HEK293T (cell line): ENCODE results near the gene AGAP2.
A peak's percentile ranks its signal among the peaks of the same experiment; 100 is the strongest.

ENCODE experiments used
- CTCF ChIA-PET: fragments of 350-600 bp; formaldehyde crosslinking; extraction: SDS; loops from one replicate; lab custom pipeline; 2021; ENCODE audit warnings: antibody characterized with exemption, inconsistent platforms; lab: Yijun Ruan, JAX
- POLR2A ChIA-PET: fragments of 350-600 bp; formaldehyde crosslinking; extraction: SDS; loops from one replicate; lab custom pipeline; 2020; ENCODE audit warnings: antibody characterized with exemption, inconsistent platforms; lab: Yijun Ruan, JAX
- DNase-seq: peaks from one replicate; pipeline ENCODE4 v3.0.0; 2012; ENCODE audit warnings: mixed read lengths; ENCODE audit errors: extremely low spot score
- ARNT ChIP-seq: fragments of 450-650 bp; IDR thresholded peaks from 2 replicates; pipeline ENCODE4 v1.6.1; 2017; ENCODE audit warnings: mild to moderate bottlenecking
- BHLHE40 ChIP-seq: fragments of 450-650 bp; IDR thresholded peaks from 2 replicates; pipeline ENCODE4 v1.6.1; 2016; ENCODE audit warnings: mild to moderate bottlenecking, moderate library complexity, borderline replicate concordance
- CTBP1 ChIP-seq: fragments of 450-650 bp; IDR thresholded peaks from 2 replicates; pipeline ENCODE4 v1.6.1; 2016; ENCODE audit warnings: borderline replicate concordance
- ELF4 ChIP-seq: fragments of 450-650 bp; IDR thresholded peaks from 2 replicates; pipeline ENCODE4 v1.6.1; 2017; ENCODE audit warnings: antibody characterized with exemption
- FOXA1 ChIP-seq: fragments of 450-650 bp; IDR thresholded peaks from 2 replicates; pipeline ENCODE4 v1.6.1; 2016; ENCODE audit warnings: mild to moderate bottlenecking
- FOXK2 ChIP-seq: fragments of 450-650 bp; IDR thresholded peaks from 2 replicates; pipeline ENCODE4 v1.6.1; 2016; ENCODE audit warnings: mild to moderate bottlenecking
- FOXM1 ChIP-seq: fragments of 450-650 bp; IDR thresholded peaks from 2 replicates; pipeline ENCODE4 v1.6.1; 2017; ENCODE audit warnings: mild to moderate bottlenecking, borderline replicate concordance
- HDGF ChIP-seq: fragments of 450-650 bp; IDR thresholded peaks from 2 replicates; pipeline ENCODE4 v1.6.1; 2017; ENCODE audit warnings: antibody characterized with exemption, borderline replicate concordance
- L3MBTL2 ChIP-seq: fragments of 450-650 bp; conservative IDR thresholded peaks from 2 replicates; pipeline ENCODE4 v1.6.1; 2016; ENCODE audit warnings: mild to moderate bottlenecking
- LEF1 ChIP-seq: fragments of 450-650 bp; IDR thresholded peaks from 2 replicates; pipeline ENCODE4 v1.6.1; 2017; ENCODE audit warnings: mild to moderate bottlenecking, borderline replicate concordance
- NFRKB ChIP-seq: fragments of 450-650 bp; IDR thresholded peaks from 2 replicates; pipeline ENCODE4 v1.6.1; 2016; ENCODE audit warnings: mild to moderate bottlenecking, moderate library complexity
- PKNOX1 ChIP-seq: fragments of 450-650 bp; IDR thresholded peaks from 2 replicates; pipeline ENCODE4 v1.6.1; 2016
- SP1 ChIP-seq: fragments of 450-650 bp; IDR thresholded peaks from 2 replicates; pipeline ENCODE4 v1.6.1; 2017
- SUZ12 ChIP-seq: fragments of 450-650 bp; IDR thresholded peaks from 2 replicates; pipeline ENCODE4 v1.6.1; 2016; ENCODE audit warnings: mild to moderate bottlenecking
- TARDBP ChIP-seq: fragments of 450-650 bp; IDR thresholded peaks from 2 replicates; pipeline ENCODE4 v1.6.1; 2016
- ZNF384 ChIP-seq: fragments of 450-650 bp; IDR thresholded peaks from 2 replicates; pipeline ENCODE4 v1.6.1; 2016

AGAP2 gene

DNA sequence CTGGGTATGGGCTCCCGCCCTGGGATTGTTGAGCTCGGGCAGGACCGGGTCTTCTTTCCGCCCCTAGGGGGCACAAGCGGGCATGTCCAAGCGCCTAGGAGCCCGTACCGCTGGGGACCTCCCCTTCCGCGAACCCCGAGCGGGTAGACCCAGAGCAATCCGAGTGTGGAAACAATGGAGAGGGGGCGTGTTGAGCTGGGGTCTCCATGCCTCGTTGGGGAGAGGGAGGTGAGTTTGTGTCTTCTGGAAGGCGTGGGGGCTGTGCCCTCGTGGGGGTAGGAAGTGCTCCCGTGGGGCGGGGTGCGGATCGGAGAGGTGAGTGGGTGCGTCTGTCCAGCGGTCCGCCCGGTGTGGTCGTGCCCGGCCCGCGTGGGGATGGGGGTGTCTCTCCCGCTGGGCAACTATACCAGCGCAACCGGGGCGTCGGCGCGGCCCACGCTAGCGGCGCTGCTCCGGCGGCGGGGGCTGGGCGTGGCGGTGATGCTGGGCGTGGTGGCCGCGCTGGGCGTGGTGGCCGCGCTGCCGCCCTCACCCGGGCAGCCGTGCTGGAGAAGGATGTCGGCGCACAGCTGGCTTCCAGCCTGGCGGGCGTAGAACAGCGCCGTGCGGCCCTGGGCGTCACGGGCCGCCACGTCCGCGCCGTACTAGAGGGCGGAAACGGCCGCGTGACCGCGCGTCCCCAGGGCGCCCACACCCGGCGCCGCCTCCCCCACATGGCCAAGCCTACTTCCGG lies 12.2 kb downstream of the AGAP2 start:
- TF ChIP-seq ZNF384 = no peak
- no peak for TF ChIP-seq ARNT
- TF ChIP-seq FOXA1 = no peak
- TF ChIP-seq CTBP1 = no peak
- TF ChIP-seq PKNOX1 = no peak
- no peak for TF ChIP-seq SUZ12
- peak; percentile 34; the same call in 1 of the 2 replicates for TF ChIP-seq L3MBTL2
- TF ChIP-seq SP1 = no peak
- TF ChIP-seq HDGF = no peak
- CTCF ChIA-PET = interaction anchor here (0.5 to 1.7 kb wide), 13 partner anchors 9 to 143 kb away, joined by 3 to 25 read pairs (median 4); partner anchors contain the start of gene PIP4K2C
- POLR2A ChIA-PET = interaction anchor here (0.5 to 2.9 kb wide), 12 partner anchors 8 to 206 kb away, joined by 3 to 29 read pairs (median 3); partner anchors contain the start of genes ARHGEF25, CDK4, DDIT3 and EEF1AKMT3
- DNase-seq = peak; percentile 92

DNA sequence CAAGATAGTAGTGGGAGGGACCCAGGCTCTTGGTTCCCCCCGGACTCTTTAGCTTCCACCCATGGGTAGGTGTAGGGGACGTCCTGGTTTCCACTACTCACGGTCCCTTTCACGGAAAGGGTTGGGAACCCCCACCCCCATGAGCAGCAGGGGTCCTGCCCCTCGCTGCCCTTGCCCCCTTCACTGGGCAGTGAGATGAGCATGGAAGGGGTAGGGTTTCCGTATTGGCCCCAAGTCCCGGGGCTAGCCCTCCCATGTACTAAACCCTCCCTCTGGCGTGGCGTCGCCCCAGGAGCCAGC lies 12.7 kb downstream of the AGAP2 start:
- ChIA-PET CTCF (interaction anchor here (0.5 to 1.7 kb wide), 11 partner anchors 10 to 142 kb away, joined by 3 to 25 read pairs (median 4); no protein-coding TSS in a partner anchor), POLR2A (interaction anchor here (0.6 to 2.9 kb wide), 10 partner anchors 8 to 206 kb away, joined by 3 to 29 read pairs (median 3); partner anchors contain the start of genes ARHGEF25, CDK4, DDIT3 and TSPAN31)
- TF ChIP-seq L3MBTL2 (peak; percentile 80; the same call in 1 of the 2 replicates), FOXK2 (no peak), ELF4 (no peak), FOXM1 (no peak), PKNOX1 (no peak), BHLHE40 (no peak), SP1 (no peak), LEF1 (no peak)

DNA sequence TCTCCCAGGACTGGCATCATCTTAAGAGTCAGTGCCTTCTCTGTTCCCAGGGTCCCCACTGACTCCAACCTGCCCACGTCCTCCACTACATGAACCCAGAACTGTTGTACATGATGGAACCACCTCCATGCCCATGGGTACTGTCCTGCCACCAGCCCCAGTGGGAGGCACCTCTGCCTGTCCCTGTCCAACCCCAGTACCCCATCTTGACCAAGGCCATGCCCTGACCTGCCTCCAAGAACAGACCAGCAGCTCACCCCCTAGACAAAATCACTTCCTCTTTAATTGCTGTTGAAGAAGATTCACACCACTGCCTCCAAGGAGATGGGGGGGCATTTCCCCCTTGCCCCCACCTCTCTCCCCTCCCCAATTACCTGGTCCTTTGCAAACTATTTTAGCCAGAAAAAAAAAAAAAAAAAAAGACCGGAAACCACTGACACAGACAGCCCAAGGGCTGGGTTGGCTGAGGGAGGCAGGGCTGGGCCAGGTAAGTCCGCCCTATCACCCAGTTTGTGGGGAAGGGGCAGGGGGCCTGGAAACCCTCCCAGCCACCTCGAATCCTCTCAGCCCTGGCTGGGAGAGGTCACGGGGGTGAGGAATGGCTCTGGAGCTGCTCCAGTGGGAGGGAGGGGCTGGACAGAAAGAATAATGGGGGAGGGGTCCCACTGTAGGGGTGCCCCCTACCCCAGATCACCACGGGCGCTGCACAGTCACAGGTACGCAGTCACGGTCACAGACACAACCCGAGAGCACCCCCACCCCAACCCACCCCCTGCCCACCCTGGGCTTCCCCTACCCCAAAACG lies 13.4 kb downstream of the AGAP2 start:
- ChIA-PET CTCF (interaction anchor here (0.7 to 1.7 kb wide), 5 partner anchors 11 to 18 kb away, joined by 3 to 25 read pairs (median 5); no protein-coding TSS in a partner anchor), POLR2A (interaction anchor here (0.7 to 2.9 kb wide), 5 partner anchors 11 to 26 kb away, joined by 3 to 29 read pairs (median 11); partner anchors contain the start of genes CDK4 and TSPAN31)
- no peak for TF ChIP-seq FOXA1
- no peak for TF ChIP-seq BHLHE40
- TF ChIP-seq ARNT = no peak
- TF ChIP-seq NFRKB = no peak
- no peak for TF ChIP-seq FOXM1
- TF ChIP-seq LEF1 = no peak
- no peak for TF ChIP-seq ZNF384
- no peak for TF ChIP-seq TARDBP
- no peak for DNase-seq

More for the DNA sequence above, 12.7 kb downstream of the AGAP2 start:
- DNase-seq = no peak

DNA sequence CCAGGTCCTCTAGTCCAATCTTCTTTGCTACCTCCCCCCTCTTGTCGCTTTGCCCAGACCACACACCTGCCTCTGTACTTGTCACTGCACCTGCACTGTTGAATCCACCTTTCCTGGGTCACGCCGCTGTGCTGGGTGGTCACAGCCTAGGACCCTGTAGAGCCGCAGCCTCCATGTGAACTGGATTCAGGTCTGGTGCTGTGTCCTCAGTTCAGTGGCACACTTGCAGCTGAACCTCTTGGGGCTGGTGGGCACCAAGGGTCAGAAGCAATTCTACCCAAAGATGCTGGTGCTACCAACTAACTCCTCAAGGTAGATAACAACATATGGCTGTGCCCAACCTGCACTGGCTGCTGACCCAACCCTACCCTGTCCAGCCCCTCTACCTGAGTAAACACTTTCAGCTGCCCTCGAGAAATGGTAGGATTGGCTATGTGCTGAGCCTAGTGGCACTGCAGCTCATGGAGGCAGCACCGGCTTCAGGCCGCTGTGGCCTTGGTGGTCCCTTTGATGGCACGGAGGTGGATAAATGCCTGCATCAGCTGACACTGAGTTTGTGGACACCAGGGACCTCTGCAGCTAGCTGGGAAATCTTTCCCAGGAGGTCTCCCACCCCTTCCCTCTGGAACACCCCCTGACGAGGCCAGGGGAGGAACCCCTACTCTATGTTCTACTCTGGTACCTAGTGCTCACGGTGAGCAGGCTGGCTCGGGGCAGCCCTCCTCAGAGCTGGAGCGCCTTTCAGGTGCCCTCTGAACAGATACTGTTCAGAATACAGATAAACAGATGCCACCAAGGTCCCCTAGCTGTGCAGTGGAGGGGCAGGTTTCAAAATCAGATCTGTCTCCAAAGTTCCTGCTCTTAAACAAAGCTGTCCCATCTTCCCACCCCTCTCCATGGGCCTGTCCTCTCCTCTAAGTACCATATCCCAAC lies 14.3 kb downstream of the AGAP2 start:
- CTCF ChIA-PET = interaction anchor here (0.7 kb wide), 1 partner anchor 11 kb away, joined by 3 read pairs; no protein-coding TSS in a partner anchor
- TF ChIP-seq CTBP1 = no peak
- TF ChIP-seq FOXM1 = no peak
- TF ChIP-seq LEF1 = no peak
- TF ChIP-seq ZNF384 = no peak
- TF ChIP-seq SUZ12 = no peak
- no peak for TF ChIP-seq PKNOX1
- TF ChIP-seq BHLHE40 = no peak
- no peak for TF ChIP-seq FOXA1
- TF ChIP-seq ARNT = no peak
- TF ChIP-seq ELF4 = no peak
- no peak for TF ChIP-seq FOXK2
- POLR2A ChIA-PET = interaction anchor here (0.8 to 1.9 kb wide), 2 partner anchors 21 to 113 kb away, joined by 3 to 7 read pairs; partner anchors contain the start of genes ARHGEF25 and TSPAN31
- no peak for DNase-seq

- POLR2A ChIA-PET = interaction anchor here (1.9 kb wide), 1 partner anchor 21 kb away, joined by 7 read pairs; the partner anchor contains the start of gene TSPAN31
- CTCF ChIA-PET = interaction anchor here (0.7 kb wide), 1 partner anchor 141 kb away, joined by 3 read pairs; no protein-coding TSS in a partner anchor
- no peak for TF ChIP-seq LEF1
- TF ChIP-seq SP1 = no peak
- TF ChIP-seq CTBP1 = no peak
- no peak for TF ChIP-seq PKNOX1
- no peak for TF ChIP-seq FOXA1
- no peak for TF ChIP-seq L3MBTL2
- TF ChIP-seq TARDBP = no peak
- no peak for TF ChIP-seq NFRKB
- TF ChIP-seq FOXK2 = no peak
- TF ChIP-seq FOXM1 = no peak
- no peak for TF ChIP-seq SUZ12
- no peak for TF ChIP-seq ELF4
- TF ChIP-seq BHLHE40 = no peak
- TF ChIP-seq ARNT = no peak
- TF ChIP-seq HDGF = no peak
- no peak for TF ChIP-seq ZNF384
- no peak for DNase-seq
Observed at GRCh38 chr12:57723630-57723962, 14.9 kb downstream of the AGAP2 start.
